SK-N-SH (cell line): ENCODE results near the gene PLA2G2C. TPM values are rescaled to one million over a fixed set of nuclear protein-coding genes. Genes with fewer than 3 reads are reported as not detected.

Experiments
- CTCF ChIA-PET: fragments of 300-600, 350-600 bp; formaldehyde crosslinking; extraction: SDS; loops from one replicate; lab custom pipeline; 2021; lab: Yijun Ruan, JAX
- POLR2A ChIA-PET: fragments of 350-600 bp; sonication (Branson Sonifier 250); formaldehyde crosslinking; extraction: SDS; loops from one replicate; lab custom pipeline; 2020; ENCODE audit warnings: antibody characterized with exemption, inconsistent platforms; lab: Yijun Ruan, JAX
- DNase-seq: peaks from one replicate; pipeline ENCODE4 v3.0.0; 2012
- H2AFZ ChIP-seq: fragments of 200-600 bp; sonication (generic); 2 replicates; pipeline ENCODE4 v1.8.1; 2016; ENCODE audit warnings: antibody characterized with exemption, mild to moderate bottlenecking, low read depth
- H3F3A ChIP-seq: fragments of 200-600 bp; sonication (generic); replicated peaks from 2 replicates; pipeline ENCODE3; 2016; ENCODE audit warnings: antibody characterized with exemption, mild to moderate bottlenecking; ENCODE audit not compliant: insufficient read depth
- H3K27ac ChIP-seq, 2 experiments: fragments of 200-500 bp in 1 of 2; fragments of 200-600 bp in 1 of 2; sonication (Bioruptor generic) in 1 of 2; sonication (generic), shearing (Covaris generic) in 1 of 2; 2 replicates each; pipeline versions ENCODE4 v1.5.1 to v1.6.1; 2014 to 2016; ENCODE audit warnings: low read depth in 2 of 2, inconsistent platforms in 1 of 2, low read length in 1 of 2, mild to moderate bottlenecking in 1 of 2, mixed read lengths in 1 of 2
- H3K27me3 ChIP-seq: fragments of 200-600 bp; sonication (generic), shearing (Covaris generic); 2 replicates; pipeline ENCODE4 v1.6.1; 2016; ENCODE audit warnings: mixed run types; ENCODE audit not compliant: insufficient read depth
- H3K36me3 ChIP-seq, 2 experiments: fragments of 200-500 bp in 1 of 2; fragments of 200-600 bp in 1 of 2; sonication (Bioruptor generic) in 1 of 2; sonication (generic) in 1 of 2; replicated peaks in 1 of 2; 2 replicates each; pipeline versions ENCODE3 to v1.5.1; 2014 to 2016; ENCODE audit warnings: low read length in 1 of 2, mild to moderate bottlenecking in 1 of 2; ENCODE audit not compliant: insufficient read depth in 2 of 2, control insufficient read depth in 1 of 2
- H3K4me1 ChIP-seq, 2 experiments: fragments of 200-500 bp in 1 of 2; fragments of 200-600 bp in 1 of 2; sonication (Bioruptor generic) in 1 of 2; sonication (generic), shearing (Covaris generic) in 1 of 2; 2 replicates each; pipeline versions ENCODE4 v1.5.1 to v1.6.1; 2014 to 2016; ENCODE audit warnings: low read depth in 1 of 2, low read length in 1 of 2, mixed run types in 1 of 2; ENCODE audit not compliant: insufficient read depth in 2 of 2, control insufficient read depth in 1 of 2
- H3K4me2 ChIP-seq: fragments of 200-600 bp; sonication (generic), shearing (Covaris generic); 2 replicates; pipeline ENCODE4 v1.6.1; 2017; ENCODE audit warnings: mixed run types
- H3K4me3 ChIP-seq, 2 experiments: fragments of 200-500 bp in 1 of 2; fragments of 200-600 bp in 1 of 2; sonication (Bioruptor generic) in 1 of 2; sonication (generic), shearing (Covaris generic) in 1 of 2; 2 replicates each; pipeline versions ENCODE4 v1.5.1 to v1.8.1; 2014 to 2016; ENCODE audit warnings: low read depth in 2 of 2, inconsistent platforms in 1 of 2, low read length in 1 of 2, mild to moderate bottlenecking in 1 of 2, mixed read lengths in 1 of 2, moderate library complexity in 1 of 2
- H3K79me2 ChIP-seq: fragments of 200-600 bp; sonication (generic); 2 replicates; pipeline ENCODE4 v1.8.1; 2017; ENCODE audit warnings: mild to moderate bottlenecking; ENCODE audit not compliant: insufficient read depth
- H3K9ac ChIP-seq: fragments of 200-600 bp; sonication (generic); 2 replicates; pipeline ENCODE4 v1.6.1; 2017; ENCODE audit warnings: mixed run types
- H3K9me2 ChIP-seq: fragments of 200-600 bp; sonication (generic); 2 replicates; pipeline ENCODE4 v1.6.1; 2017; ENCODE audit warnings: mixed run types
- H3K9me3 ChIP-seq: fragments of 200-600 bp; sonication (generic); 2 replicates; pipeline ENCODE4 v1.6.1; 2017; ENCODE audit warnings: mixed run types, mild to moderate bottlenecking, moderate library complexity
- H4K20me1 ChIP-seq: fragments of 200-600 bp; sonication (generic); 2 replicates; pipeline ENCODE4 v1.6.1; 2017; ENCODE audit warnings: mild to moderate bottlenecking, mixed run types; ENCODE audit not compliant: insufficient read depth
- CHD2 ChIP-seq: fragments of 150-350 bp; IDR thresholded peaks from 2 replicates; pipeline ENCODE4 v1.6.1; 2018; ENCODE audit warnings: low read length; ENCODE audit not compliant: partially characterized antibody
- CTCF ChIP-seq: fragments of 200-600 bp; sonication (generic); IDR thresholded peaks from 2 replicates; pipeline ENCODE4 v1.6.1; 2017; ENCODE audit warnings: antibody characterized with exemption, mild to moderate bottlenecking, moderate library complexity
- ELF1 ChIP-seq: IDR thresholded peaks from 2 replicates; pipeline ENCODE4 v1.4.0; 2012
- FOXJ3 ChIP-seq: sonication (generic); formaldehyde crosslinking; IDR thresholded peaks from 2 replicates; pipeline ENCODE4 v1.5.1; 2020; ENCODE audit warnings: mild to moderate bottlenecking, missing genetic modification reagents
- MAX ChIP-seq: IDR thresholded peaks from 2 replicates; pipeline ENCODE4 v1.4.0; 2012; ENCODE audit warnings: low read depth
- NRF1 ChIP-seq: IDR thresholded peaks from 2 replicates; pipeline ENCODE4 v1.6.1; 2012; ENCODE audit warnings: low read depth, mild to moderate bottlenecking, low read length
- PBX3 ChIP-seq: IDR thresholded peaks from 2 replicates; pipeline ENCODE4; 2012
- POLR2AphosphoS5 ChIP-seq: IDR thresholded peaks from 2 replicates; pipeline ENCODE4 v1.6.1; 2012; ENCODE audit warnings: low read depth, low read length
- RAD21 ChIP-seq: IDR thresholded peaks from 2 replicates; pipeline ENCODE4 v1.6.1; 2012; ENCODE audit warnings: mild to moderate bottlenecking, low read length
- RFX5 ChIP-seq: IDR thresholded peaks from 2 replicates; pipeline ENCODE4 v1.6.1; 2012; ENCODE audit warnings: mild to moderate bottlenecking, improper control_type of control experiment, low read length
- RXRA ChIP-seq: IDR thresholded peaks from 2 replicates; pipeline ENCODE4 v1.4.0; 2012; ENCODE audit warnings: low read depth, mild to moderate bottlenecking, borderline replicate concordance
- TAF1 ChIP-seq: IDR thresholded peaks from 2 replicates; pipeline ENCODE4 v1.6.1; 2012; ENCODE audit warnings: low read depth, mild to moderate bottlenecking, low read length, moderate library complexity, borderline replicate concordance
- TCF12 ChIP-seq: IDR thresholded peaks from 2 replicates; pipeline ENCODE4 v1.4.0; 2012
- USF1 ChIP-seq: IDR thresholded peaks from 2 replicates; pipeline ENCODE4 v1.4.0; 2012; ENCODE audit warnings: low read depth, borderline replicate concordance
- YY1 ChIP-seq: IDR thresholded peaks from 2 replicates; pipeline ENCODE4 v1.4.0; 2012; ENCODE audit warnings: low read depth, mild to moderate bottlenecking
- WGBS: methylation state at CpG from one replicate; pipeline ENCODE4 v1.1.6; 2017; ENCODE audit warnings: low lambda C conversion rate; 5-methylcytosine and 5-hydroxymethylcytosine counted together
- polyA plus RNA-seq, 3 experiments: library from polyadenylated mRNA; depleted of rRNA; stranded (reverse); fragments of >200 nt; gene quantifications; 2 replicates each; pipeline ENCODE4 v1.2.3, GENCODE V29; 2012

Gene PLA2G2C
- polyA plus RNA-seq, 1 of the 3 experiments (the other 2 are of a cell fraction), result not detected

- Histone ChIP-seq H3K27me3 (no peaks in the 10 kb centered on the region; the same call in 1 of the 2 replicates), H3K36me3 (no peaks in the 10 kb centered on the region), H2AFZ (no peak overlapping the region; the same call in 1 of the 2 replicates), H3K79me2 (no peaks in the 10 kb centered on the region), H3F3A (no peaks in the 10 kb centered on the region), H3K27ac (no peak overlapping the region), H3K4me1 (peaks cover 0 to 5% of the 10 kb centered on the region in 2 experiments; a peak in 1 of 4 replicates), H3K9me2 (no peaks in the 10 kb centered on the region), H3K4me2 (no peak overlapping the region), H3K9ac (no peak overlapping the region), H4K20me1 (no peaks in the 10 kb centered on the region), H3K9me3 (no peaks in the 10 kb centered on the region), H3K4me3 (no peak overlapping the region)
- WGBS, result 72% methylated on average over 6 of the region's 6 CpGs
- ChIA-PET POLR2A (no interaction called here), CTCF (interaction anchor here (0.6 to 17.8 kb wide), 8 partner anchors 7 to 446 kb away, joined by 3 to 243 read pairs (median 18); partner anchors contain the start of genes PLA2G2D and PLA2G2E)
- TF ChIP-seq FOXJ3 (CRISPR knock-in tag) (no peak), NRF1 (no peak), RFX5 (no peak), RAD21 (no peak), PBX3 (no peak), TCF12 (no peak), CTCF (no peak), MAX (no peak), ELF1 (no peak), USF1 (no peak), YY1 (no peak)
- no peak for DNase-seq
Measured at GRCh38 chr1:20150969-20151368, 35.3 kb downstream of the PLA2G2C start.

GRCh38 chr1:20150326-20150705, 36.0 kb downstream of the PLA2G2C start:
- Histone ChIP-seq H3K27ac (no peak overlapping the region), H3K4me3 (no peak overlapping the region), H3F3A (no peaks in the 10 kb centered on the region), H2AFZ (no peak overlapping the region), H3K36me3 (no peaks in the 10 kb centered on the region), H3K4me2 (no peak overlapping the region), H3K79me2 (no peaks in the 10 kb centered on the region), H3K9me2 (no peaks in the 10 kb centered on the region), H3K9ac (no peak overlapping the region), H3K9me3 (no peaks in the 10 kb centered on the region), H3K4me1 (peaks cover 0 to 5% of the 10 kb centered on the region in 2 experiments; a peak in 1 of 4 replicates), H4K20me1 (no peaks in the 10 kb centered on the region), H3K27me3 (no peaks in the 10 kb centered on the region; the same call in 1 of the 2 replicates)
- TF ChIP-seq RXRA, result no peak
- no peak for TF ChIP-seq CHD2
- TF ChIP-seq POLR2AphosphoS5, result no peak
- TF ChIP-seq TAF1, result no peak
- no peak for TF ChIP-seq CTCF
- no peak for DNase-seq
- WGBS, result 90% methylated on average over 6 of the region's 8 CpGs
- POLR2A ChIA-PET, result no interaction called here
- CTCF ChIA-PET, result interaction anchor here (0.6 to 17.8 kb wide), 5 partner anchors 15 to 234 kb away, joined by 3 to 243 read pairs (median 75); partner anchors contain the start of gene PLA2G2E
